RWPE1 (cell line): ENCODE measurements around the gene SRSF9.
"Not testable (repeated sequence)": the region's sequence is repeated elsewhere in the genome, so short reads cannot be mapped to it uniquely, and the experiment has no call there.

Experiments used
- CTCF ChIA-PET: fragments of 350-600 bp; sonication (Branson Sonifier 250); formaldehyde crosslinking; extraction: SDS; loops from one replicate; lab custom pipeline; 2021; lab: Yijun Ruan, JAX
- POLR2A ChIA-PET: fragments of 400-600 bp; formaldehyde crosslinking; extraction: SDS; loops from one replicate; lab custom pipeline; 2020; ENCODE audit warnings: antibody characterized with exemption; ENCODE audit not compliant: low non-redundant PET; lab: Yijun Ruan, JAX
- DNase-seq: peaks from one replicate; pipeline ENCODE4 v3.0.0; 2012; ENCODE audit warnings: low spot score
- H3K27ac ChIP-seq: fragments of 450-650 bp; 2 replicates; pipeline ENCODE4 v1.5.1; 2017
- TF ChIP-seq, protein P1 (sequence below): fragments of 450-650 bp; conservative IDR thresholded peaks from 2 replicates; pipeline ENCODE4 v1.5.1; 2017; ENCODE audit warnings: low read depth, mild to moderate bottlenecking

The SRSF9 gene

DNA sequence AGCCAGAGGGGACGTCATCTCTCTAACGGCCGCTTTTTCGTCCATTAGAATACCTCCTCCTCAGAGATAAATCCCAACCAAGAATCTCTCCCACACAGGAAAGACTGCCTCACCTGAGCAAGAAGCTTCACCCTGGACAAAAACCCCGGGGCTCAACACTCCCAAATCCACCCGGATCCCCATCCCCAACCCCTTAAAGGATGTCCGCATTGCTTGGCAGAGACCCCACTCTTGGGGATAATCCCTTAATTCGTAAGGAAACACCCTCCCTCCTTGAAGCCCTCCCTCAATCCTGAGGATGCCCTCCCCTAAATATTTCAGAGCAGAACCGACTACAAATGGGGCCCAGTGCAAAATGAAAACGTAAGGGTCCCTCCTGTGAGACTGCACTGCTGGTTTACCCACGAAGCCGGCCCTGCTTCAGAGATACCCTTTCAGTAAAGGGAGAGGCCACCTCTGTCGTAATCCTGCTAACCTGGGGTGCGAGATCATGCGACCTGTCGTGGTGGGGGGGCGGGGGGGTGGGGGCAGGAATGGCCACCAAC lies 25.7 kb upstream of the SRSF9 start:
- DNase-seq = peak; percentile 9
- POLR2A ChIA-PET = no interaction called here
- CTCF ChIA-PET = interaction anchor here (0.6 to 1.0 kb wide), 5 partner anchors 10 to 41 kb away, joined by 3 to 5 read pairs (median 3); no protein-coding TSS in a partner anchor
- TF ChIP-seq, protein P1, sequence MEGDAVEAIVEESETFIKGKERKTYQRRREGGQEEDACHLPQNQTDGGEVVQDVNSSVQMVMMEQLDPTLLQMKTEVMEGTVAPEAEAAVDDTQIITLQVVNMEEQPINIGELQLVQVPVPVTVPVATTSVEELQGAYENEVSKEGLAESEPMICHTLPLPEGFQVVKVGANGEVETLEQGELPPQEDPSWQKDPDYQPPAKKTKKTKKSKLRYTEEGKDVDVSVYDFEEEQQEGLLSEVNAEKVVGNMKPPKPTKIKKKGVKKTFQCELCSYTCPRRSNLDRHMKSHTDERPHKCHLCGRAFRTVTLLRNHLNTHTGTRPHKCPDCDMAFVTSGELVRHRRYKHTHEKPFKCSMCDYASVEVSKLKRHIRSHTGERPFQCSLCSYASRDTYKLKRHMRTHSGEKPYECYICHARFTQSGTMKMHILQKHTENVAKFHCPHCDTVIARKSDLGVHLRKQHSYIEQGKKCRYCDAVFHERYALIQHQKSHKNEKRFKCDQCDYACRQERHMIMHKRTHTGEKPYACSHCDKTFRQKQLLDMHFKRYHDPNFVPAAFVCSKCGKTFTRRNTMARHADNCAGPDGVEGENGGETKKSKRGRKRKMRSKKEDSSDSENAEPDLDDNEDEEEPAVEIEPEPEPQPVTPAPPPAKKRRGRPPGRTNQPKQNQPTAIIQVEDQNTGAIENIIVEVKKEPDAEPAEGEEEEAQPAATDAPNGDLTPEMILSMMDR = no peak
- H3K27ac ChIP-seq = peak overlapping the region; percentile 85

- no peak overlapping the region for H3K27ac ChIP-seq
- ChIA-PET CTCF (interaction anchor here (0.5 to 1.2 kb wide), 3 partner anchors 21 to 642 kb away, joined by 3 to 4 read pairs (median 4); partner anchors contain the start of gene P2RX7), POLR2A (interaction anchor here (0.5 kb wide), 1 partner anchor 976 kb away, joined by 3 read pairs; no protein-coding TSS in a partner anchor)
- TF ChIP-seq, protein P1 = no peak
- DNase-seq = no peak
These were observed 21.4 kb upstream of the SRSF9 start for GRCh38 chr12:120490833-120491512.

- ChIA-PET CTCF (interaction anchor here (0.6 kb wide), 1 partner anchor 22 kb away, joined by 4 read pairs; no protein-coding TSS in a partner anchor), POLR2A (no interaction called here)
- TF ChIP-seq, protein P1 = no peak
- no peak overlapping the region for H3K27ac ChIP-seq
- DNase-seq = no peak
These were observed 20.8 kb upstream of the SRSF9 start for GRCh38 chr12:120490325-120490724.

GRCh38 chr12:120489018-120489417 lies 19.5 kb upstream of the SRSF9 start:
- CTCF ChIA-PET = interaction anchor here (0.6 kb wide), 1 partner anchor 41 kb away, joined by 3 read pairs; no protein-coding TSS in a partner anchor
- no peak for DNase-seq
- TF ChIP-seq, protein P1 = no peak
- POLR2A ChIA-PET = no interaction called here
- no peak overlapping the region for H3K27ac ChIP-seq

DNA sequence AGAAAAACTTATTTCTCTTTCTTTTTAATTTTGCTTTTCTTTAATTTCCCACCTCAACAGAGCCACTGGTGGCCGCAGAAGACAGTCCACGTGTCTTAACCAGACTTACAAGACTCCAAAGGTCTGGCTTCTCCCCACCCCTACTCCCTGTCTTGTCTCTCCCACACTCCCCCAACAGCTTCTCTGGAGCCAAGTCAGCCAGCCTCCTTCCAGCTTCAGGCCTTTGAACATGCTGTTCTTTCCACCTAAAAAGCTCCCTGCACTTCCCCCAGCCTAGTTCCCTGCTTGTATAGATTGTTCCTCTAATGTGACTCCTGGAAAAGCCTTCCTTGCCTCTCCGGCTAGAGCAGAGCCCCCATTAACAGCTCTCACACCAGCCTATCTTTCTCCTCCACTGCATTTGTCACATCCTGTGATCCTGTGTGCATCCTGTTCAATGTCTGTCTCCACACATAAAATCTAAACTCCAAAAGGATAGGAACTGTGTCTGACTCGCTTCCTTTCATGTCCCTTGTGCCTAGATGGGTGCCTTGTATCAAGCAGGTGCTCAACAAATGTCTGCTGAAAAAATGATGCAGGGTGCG lies 18.6 kb upstream of the SRSF9 start:
- ChIA-PET CTCF (interaction anchor here (0.6 to 0.7 kb wide), 2 partner anchors 34 to 57 kb away, joined by 3 read pairs; no protein-coding TSS in a partner anchor), POLR2A (no interaction called here)
- no peak overlapping the region for H3K27ac ChIP-seq
- DNase-seq = no peak
- TF ChIP-seq, protein P1 = no peak

- POLR2A ChIA-PET, H3K27ac ChIP-seq, DNase-seq: not testable (repeated sequence)
- CTCF ChIA-PET = interaction anchor here (0.6 to 0.7 kb wide), 2 partner anchors 34 to 57 kb away, joined by 3 read pairs; no protein-coding TSS in a partner anchor
These were observed 18.0 kb upstream of the SRSF9 start for GRCh38 chr12:120487552-120487951.
